NCI-H524 treated with DMSO at 0.1 percent for 48 hours (cell line): ENCODE data around the gene NINJ1.
"Not testable (repeated sequence)": the region's sequence is repeated elsewhere in the genome, so short reads cannot be mapped to it uniquely, and the experiment has no call there.

Experiments
- DNase-seq: peaks from one replicate; lab custom pipeline; 2025; lab: John Stamatoyannopoulos, UW

The NINJ1 gene

GRCh38 chr9:93159601-93160471, 25.8 kb upstream of the NINJ1 start:
- peak; percentile 7 for DNase-seq

DNA sequence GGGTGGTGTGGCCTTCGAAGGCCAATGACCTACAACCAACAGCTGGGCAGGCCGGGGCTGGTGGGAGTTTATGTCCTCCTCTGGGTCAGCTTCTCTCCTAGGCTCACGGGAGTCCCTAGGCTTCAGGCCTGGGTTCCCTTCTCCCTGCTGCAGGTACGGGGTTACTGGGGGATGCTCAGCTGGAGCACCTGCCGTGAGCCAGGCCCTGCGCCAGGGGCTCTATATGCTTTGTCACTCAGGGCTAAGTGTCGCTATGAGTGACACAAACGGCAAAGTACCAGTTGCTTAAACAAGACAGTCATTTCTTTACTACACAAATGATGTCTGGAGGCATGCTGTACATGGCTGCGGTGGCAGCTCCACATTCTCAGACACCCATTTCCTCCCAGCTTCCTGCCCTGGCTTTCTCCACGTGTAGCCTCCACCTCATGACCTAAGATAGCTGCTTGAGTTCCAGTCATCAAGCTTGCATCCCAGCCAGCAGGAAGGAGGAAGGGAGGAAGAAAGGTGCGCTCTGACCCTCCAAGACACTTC, 22.5 kb upstream of the NINJ1 start:
- DNase-seq: no peak

GRCh38 chr9:93155716-93156474, 21.8 kb upstream of the NINJ1 start:
- peak; percentile 62 for DNase-seq

GRCh38 chr9:93154293-93154903, 20.3 kb upstream of the NINJ1 start:
- DNase-seq: no peak

- no peak for DNase-seq
Measured at GRCh38 chr9:93151097-93151784, 17.2 kb upstream of the NINJ1 start.

DNA sequence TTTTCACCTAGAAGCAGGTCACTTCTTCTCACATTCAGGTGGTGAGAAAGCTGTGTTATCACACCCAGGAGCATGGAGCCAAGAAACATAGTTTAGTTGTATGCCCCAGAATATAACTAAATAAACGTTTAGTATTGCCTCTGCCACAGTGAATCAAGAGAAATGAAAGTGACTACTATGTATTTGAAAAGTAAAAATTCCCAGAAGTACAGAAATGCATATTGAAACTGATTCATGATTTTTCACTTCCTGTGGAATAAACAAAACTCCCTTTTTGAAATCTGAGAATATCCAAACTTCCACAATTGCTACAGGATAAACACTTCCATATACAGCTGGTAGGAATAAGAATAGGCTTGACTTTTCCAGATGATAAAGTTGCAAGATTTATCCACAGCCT, 15.3 kb upstream of the NINJ1 start:
- no peak for DNase-seq

GRCh38 chr9:93148721-93149120, 14.7 kb upstream of the NINJ1 start:
- no peak for DNase-seq

- no peak for DNase-seq
Measured at GRCh38 chr9:93147632-93148031, 13.6 kb upstream of the NINJ1 start.

- not testable (repeated sequence) for DNase-seq
Measured at GRCh38 chr9:93146696-93147095, 12.6 kb upstream of the NINJ1 start.

DNA sequence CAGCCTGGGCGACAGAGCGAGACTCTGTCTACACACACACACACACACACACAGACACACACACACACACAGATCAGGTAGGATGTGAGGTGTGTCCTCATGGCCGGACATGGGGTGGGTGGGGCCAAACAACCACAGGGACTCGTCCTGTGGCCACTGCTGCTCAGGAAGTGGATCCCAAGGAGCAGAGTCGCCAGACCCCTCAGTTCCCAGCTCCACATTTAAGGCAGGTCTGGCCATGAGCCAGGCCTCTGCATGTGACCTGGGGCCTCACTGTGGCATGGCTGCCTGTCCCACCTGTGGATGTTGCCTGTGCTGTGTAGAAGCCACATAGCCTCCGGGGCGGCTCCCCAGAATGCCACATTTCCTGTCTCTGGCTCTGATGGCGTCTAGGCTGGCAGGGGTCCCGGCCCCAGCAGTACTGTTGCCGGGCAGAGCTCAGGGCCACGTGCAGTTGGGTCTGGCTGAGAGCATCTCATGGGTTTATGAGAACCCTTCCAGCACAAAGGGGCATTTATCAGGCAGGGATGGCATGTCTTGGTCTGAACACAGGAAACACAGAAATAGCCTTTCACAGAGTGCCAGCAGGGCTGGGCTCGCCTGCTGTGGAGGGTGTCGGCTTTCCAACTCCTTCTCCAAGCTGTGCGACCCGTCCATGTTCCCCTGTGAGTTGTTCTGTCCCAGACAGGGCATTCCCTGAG, 9.9 kb upstream of the NINJ1 start:
- no peak for DNase-seq

GRCh38 chr9:93141771-93142483, 7.9 kb upstream of the NINJ1 start:
- DNase-seq: no peak

DNA sequence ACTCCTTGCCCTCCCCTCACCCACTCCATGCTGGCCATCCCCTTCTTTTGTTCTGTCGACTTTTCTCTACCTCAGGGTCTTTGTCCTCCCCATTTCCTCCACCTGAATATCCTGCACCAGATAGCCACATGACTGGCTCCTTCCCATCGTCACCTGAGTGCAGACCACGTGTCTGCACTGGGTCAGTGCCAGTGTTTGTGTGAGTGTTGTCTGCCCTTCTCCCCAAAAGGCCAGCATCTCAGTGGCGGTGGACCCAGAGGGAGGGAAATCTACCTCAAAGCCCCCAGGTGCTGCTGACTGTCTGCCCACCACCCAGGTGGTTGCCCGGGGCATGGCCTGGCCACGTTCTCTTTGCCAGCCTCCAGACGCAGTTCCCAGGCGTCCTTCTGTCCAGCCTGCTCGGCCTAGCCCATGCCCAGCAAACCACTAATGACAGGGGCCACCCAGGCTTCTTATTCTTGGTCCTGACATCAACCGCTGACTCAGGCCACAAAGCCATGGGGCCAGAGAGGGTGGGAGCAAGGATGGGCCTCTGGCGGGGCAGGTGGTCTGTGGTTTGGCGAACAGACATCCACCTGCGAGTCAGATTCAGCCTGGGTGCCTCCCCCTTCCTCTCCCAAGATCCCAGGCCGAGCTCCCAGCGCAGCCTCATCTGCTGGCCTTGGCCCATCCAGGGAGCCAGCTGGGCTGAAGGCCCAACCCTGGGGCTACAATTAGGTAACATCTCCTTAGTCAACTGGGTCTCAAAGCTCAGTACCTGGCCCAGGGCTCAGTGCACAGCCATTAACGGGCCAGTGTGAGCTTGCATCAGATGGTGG, 5.5 kb upstream of the NINJ1 start:
- DNase-seq: no peak

- peak; percentile 45 for DNase-seq
Measured at GRCh38 chr9:93138171-93138764, 4.2 kb upstream of the NINJ1 start.

GRCh38 chr9:93137362-93137761, 3.3 kb upstream of the NINJ1 start:
- DNase-seq: no peak

DNA sequence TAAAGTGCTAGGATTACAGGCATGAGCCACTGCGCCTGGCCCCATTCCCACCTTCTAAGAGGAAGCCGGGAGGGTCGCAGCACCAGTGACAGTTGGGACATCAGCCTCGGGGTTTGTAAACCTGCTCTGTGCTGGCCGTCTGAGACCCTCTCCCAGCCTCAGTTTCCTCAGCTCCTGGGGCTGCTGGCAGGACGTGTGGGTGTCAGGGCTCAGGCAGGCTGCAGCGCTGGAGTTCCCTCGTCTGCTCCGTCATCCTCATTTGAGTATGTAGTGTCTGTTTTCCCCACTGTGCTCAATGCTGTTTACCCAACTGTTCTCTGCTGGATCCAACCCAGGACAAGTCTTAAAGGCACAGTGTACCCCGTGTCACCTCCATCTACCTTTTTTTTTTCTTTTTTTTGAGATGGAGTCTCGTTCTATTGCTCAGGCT, 2.0 kb upstream of the NINJ1 start:
- no peak for DNase-seq

DNA sequence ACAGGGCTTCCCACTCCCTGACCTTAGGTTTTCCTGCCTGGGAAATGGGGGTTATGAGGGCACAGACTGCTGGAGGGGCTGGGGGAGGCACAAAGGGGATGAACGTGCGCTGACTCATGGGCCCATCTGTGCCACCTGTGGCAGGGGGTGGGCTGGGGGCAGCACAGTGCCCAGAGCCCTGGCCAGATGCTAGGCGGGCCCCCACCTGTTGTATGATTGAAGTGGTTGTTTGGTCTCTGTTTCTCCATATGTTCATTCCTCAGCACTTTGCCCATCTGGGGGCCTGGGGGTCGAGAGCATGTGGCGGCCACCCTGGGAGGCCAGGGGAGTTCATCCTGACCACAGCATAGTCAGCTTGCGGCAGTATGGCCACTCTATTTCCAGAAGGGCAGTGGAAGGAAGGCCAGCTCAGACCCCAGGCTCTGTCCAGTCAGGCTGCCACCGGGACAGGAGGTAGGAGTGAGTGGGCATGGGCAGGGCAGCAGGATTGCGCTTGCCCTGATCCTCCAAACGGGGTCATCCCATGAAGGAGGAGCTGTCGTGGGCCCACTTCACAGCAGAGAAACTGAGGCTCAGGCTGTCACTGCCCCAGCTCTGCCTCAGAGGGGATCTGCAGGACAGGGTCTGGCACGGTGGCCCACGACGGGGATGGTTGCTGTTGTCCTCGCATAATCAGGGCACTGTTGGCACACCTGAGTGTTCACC, 841 bp upstream of the NINJ1 start:
- DNase-seq: peak; percentile 77

DNA sequence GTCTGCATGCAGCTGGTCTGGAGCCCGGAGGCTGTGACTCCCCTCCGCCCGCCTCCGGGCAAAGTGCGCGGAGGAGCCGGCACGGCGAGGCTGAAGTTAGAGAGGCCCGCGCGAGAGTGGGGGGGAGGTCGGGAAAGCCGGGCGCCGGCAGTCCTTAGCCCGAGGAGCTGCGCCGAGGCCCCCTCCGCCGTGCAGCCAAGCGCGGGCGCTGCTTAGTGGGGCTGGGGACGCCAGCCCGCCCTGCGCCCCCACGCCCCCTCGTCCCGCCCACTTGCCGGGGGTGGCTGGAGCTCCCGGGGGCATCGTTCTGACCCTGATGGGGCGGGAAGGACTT, 403 bp downstream of the NINJ1 start:
- no peak for DNase-seq

GRCh38 chr9:93132946-93133680, 938 bp downstream of the NINJ1 start:
- DNase-seq: no peak
